ENCODE measurements around the gene OTUD5. TPM values are rescaled to one million over a fixed set of nuclear protein-coding genes. Genes with fewer than 3 reads are reported as not detected.

The OTUD5 gene
- total and polyA plus RNA-seq, 7 donors: 17.5 to 38.7 (median 28.3) TPM

GRCh38 chrX:48911412-48912182, 45.8 kb downstream of the OTUD5 start, which contains the start of gene SLC35A2:
TSS of gene SLC35A2 (minus strand) at chrX:48911646. CDS start at chrX:48911636, 10 bp downstream.
- WGBS, 3 donors: 1 to 25% (median 1%) methylated on average over 45 to 60 of the region's 60 CpGs
- ATAC-seq (peak; percentile 87 to 95 (median 88)), DNase-seq (peak; percentile 75 to 86)
- Histone ChIP-seq H3K4me1 (no peaks in the 10 kb centered on the region), H3K36me3 (ENCODE audit: insufficient read depth in 1 of 2, low read depth in 1 of 2) (peaks cover 0 to 4% of the 10 kb centered on the region in 2 donors), H3K4me3 (peak within 1 kb of the TSS; percentile 77), H3K9me3 (no peaks in the 10 kb centered on the region), H3K27me3 (ENCODE audit: insufficient read depth in 3 of 3, low read length in 2 of 3) (no peaks in the 10 kb centered on the region), H3K27ac (peak within 1 kb of the TSS; percentile 73)
- intact Hi-C loops (cut with DNase I): loop anchor here in 1 of 2 donors (10.0 kb wide), 1 partner anchor 267 kb away; no protein-coding TSS in a partner anchor
- no peak for TF ChIP-seq CTCF (IDR thresholded peaks at IDR 0.05)

DNA sequence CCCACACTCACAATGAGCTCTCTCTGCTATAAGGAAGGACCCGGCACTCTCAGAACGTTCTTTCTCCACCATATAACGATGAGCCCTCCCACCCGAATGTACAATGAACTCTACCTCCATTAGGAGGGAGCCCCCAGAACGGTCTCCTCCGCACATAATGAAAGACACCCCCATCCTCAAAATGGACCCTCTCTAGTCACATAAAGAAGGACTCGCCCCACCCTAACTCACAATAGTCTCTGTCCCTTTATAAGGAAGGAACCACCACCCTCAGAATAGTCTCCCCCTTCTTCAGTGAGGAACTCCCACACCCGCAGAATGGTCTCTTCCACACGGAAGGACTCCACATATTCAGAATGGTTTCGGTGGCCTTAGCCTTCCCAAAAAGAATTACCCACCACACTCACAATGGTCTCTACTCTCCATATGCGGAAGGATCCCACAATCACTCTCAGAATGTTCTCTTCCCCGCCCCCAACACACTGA, 46.4 kb downstream of the OTUD5 start:
- intact Hi-C loops (cut with DNase I): loop anchor here in 1 of 2 donors (10.0 kb wide), 1 partner anchor 266 kb away; no protein-coding TSS in a partner anchor
- TF ChIP-seq CTCF (IDR thresholded peaks at IDR 0.05): no peak
- Histone ChIP-seq H3K27ac (peak overlapping the region; percentile 73), H3K36me3 (ENCODE audit: insufficient read depth in 1 of 2, low read depth in 1 of 2) (peaks cover 0 to 9% of the 10 kb centered on the region in 2 donors), H3K4me3 (peak overlapping the region; percentile 77), H3K4me1 (no peaks in the 10 kb centered on the region), H3K27me3 (ENCODE audit: insufficient read depth in 3 of 3, low read length in 2 of 3) (no peaks in the 10 kb centered on the region), H3K9me3 (no peaks in the 10 kb centered on the region)
- no peak for DNase-seq
- 0 to 26% (median 0%) methylated on average over 10 to 12 of the region's 12 CpGs for WGBS, 3 donors
- ATAC-seq: peak in 2 of 4 donors; percentile 4 to 19

- Histone ChIP-seq H3K27me3 (ENCODE audit: insufficient read depth in 3 of 3, low read length in 2 of 3) (no peaks in the 10 kb centered on the region), H3K4me1 (no peaks in the 10 kb centered on the region), H3K4me3 (no peak overlapping the region), H3K27ac (no peak overlapping the region), H3K36me3 (ENCODE audit: insufficient read depth in 1 of 2, low read depth in 1 of 2) (peaks cover 0 to 19% of the 10 kb centered on the region in 2 donors), H3K9me3 (no peaks in the 10 kb centered on the region)
- TF ChIP-seq CTCF (IDR thresholded peaks at IDR 0.05): no peak
- no peak for ATAC-seq
- WGBS, 3 donors: 89 to 92% (median 92%) methylated on average over 15 to 17 of the region's 17 CpGs
- intact Hi-C loops (cut with DNase I): loop anchor here in 1 of 2 donors (10.0 kb wide), 1 partner anchor 265 kb away; no protein-coding TSS in a partner anchor
- no peak for DNase-seq
Measured at GRCh38 chrX:48909703-48910294, 47.6 kb downstream of the OTUD5 start.

GRCh38 chrX:48908600-48908999, 48.8 kb downstream of the OTUD5 start:
- 53 to 81% (median 80%) methylated on average over 1 of the region's 1 CpG for WGBS, 3 donors

More at GRCh38 chrX:48908600-48908999, 48.8 kb downstream of the OTUD5 start:
- DNase-seq (no peak), ATAC-seq (no peak)
- intact Hi-C loops (cut with DNase I): no loop called here
- no peak overlapping the region for H3K27ac ChIP-seq
- no peaks in the 10 kb centered on the region for H3K9me3 ChIP-seq
- no peaks in the 10 kb centered on the region for H3K4me1 ChIP-seq
- no peak overlapping the region for H3K4me3 ChIP-seq
- no peak for TF ChIP-seq CTCF (IDR thresholded peaks at IDR 0.05)
- peaks cover 0 to 24% of the 10 kb centered on the region in 2 donors for H3K36me3 ChIP-seq (ENCODE audit: insufficient read depth in 1 of 2, low read depth in 1 of 2)
- H3K27me3 ChIP-seq (ENCODE audit: insufficient read depth in 3 of 3, low read length in 2 of 3): no peaks in the 10 kb centered on the region
